ENCODE data around the gene AMMECR1.

Gene AMMECR1

GRCh38 chrX:110268395-110268794 is 49.5 kb downstream of the AMMECR1 start:
- intact Hi-C loops (cut with DNase I; ENCODE audit: low total_unique reads): no loop called here
- TF ChIP-seq, protein P1, sequence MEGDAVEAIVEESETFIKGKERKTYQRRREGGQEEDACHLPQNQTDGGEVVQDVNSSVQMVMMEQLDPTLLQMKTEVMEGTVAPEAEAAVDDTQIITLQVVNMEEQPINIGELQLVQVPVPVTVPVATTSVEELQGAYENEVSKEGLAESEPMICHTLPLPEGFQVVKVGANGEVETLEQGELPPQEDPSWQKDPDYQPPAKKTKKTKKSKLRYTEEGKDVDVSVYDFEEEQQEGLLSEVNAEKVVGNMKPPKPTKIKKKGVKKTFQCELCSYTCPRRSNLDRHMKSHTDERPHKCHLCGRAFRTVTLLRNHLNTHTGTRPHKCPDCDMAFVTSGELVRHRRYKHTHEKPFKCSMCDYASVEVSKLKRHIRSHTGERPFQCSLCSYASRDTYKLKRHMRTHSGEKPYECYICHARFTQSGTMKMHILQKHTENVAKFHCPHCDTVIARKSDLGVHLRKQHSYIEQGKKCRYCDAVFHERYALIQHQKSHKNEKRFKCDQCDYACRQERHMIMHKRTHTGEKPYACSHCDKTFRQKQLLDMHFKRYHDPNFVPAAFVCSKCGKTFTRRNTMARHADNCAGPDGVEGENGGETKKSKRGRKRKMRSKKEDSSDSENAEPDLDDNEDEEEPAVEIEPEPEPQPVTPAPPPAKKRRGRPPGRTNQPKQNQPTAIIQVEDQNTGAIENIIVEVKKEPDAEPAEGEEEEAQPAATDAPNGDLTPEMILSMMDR (IDR thresholded peaks at IDR 0.05): no peak
- Histone ChIP-seq H3K27ac (no peak overlapping the region), H3K36me3 (no peaks in the 10 kb centered on the region), H3K4me3 (no peak overlapping the region), H3K4me1 (peaks cover 0 to 6% (median 0%) of the 10 kb centered on the region in 4 donors), H3K27me3 (no peaks in the 10 kb centered on the region), H3K9me3 (no peaks in the 10 kb centered on the region)
- no peak for DNase-seq

GRCh38 chrX:110267874-110268273 is 50.0 kb downstream of the AMMECR1 start:
- H3K4me1 ChIP-seq: peaks cover 0 to 6% (median 0%) of the 10 kb centered on the region in 4 donors
- intact Hi-C loops (cut with DNase I; ENCODE audit: low total_unique reads): no loop called here
- no peaks in the 10 kb centered on the region for H3K27me3 ChIP-seq
- TF ChIP-seq, protein P1 (IDR thresholded peaks at IDR 0.05): no peak
- no peaks in the 10 kb centered on the region for H3K36me3 ChIP-seq
- H3K27ac ChIP-seq: no peak overlapping the region
- no peak for DNase-seq
- H3K9me3 ChIP-seq: no peaks in the 10 kb centered on the region
- no peak overlapping the region for H3K4me3 ChIP-seq

DNA sequence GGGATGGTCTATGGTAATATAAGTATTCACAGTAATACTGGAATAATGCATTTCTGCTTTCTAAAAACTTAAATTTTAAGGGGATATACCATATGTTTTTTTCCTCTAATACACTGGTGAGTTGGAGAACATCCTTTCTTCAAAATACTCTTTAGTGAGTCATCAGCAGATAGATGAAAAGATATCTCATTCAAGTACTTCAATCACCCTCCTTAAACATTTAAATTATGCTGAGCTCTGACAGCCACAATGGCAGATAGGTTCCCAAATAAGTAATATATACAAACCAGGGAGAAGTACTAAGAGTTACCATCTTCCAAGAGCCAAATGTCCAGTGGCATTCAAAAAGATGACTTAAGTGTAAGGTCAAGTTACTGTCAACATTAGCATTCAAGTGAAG is 52.2 kb downstream of the AMMECR1 start:
- no peak overlapping the region for H3K27ac ChIP-seq
- H3K9me3 ChIP-seq: no peaks in the 10 kb centered on the region
- H3K4me1 ChIP-seq: peaks cover 0 to 6% (median 0%) of the 10 kb centered on the region in 4 donors
- TF ChIP-seq, protein P1 (IDR thresholded peaks at IDR 0.05): no peak
- no peak overlapping the region for H3K4me3 ChIP-seq
- H3K36me3 ChIP-seq: no peaks in the 10 kb centered on the region
- intact Hi-C loops (cut with DNase I; ENCODE audit: low total_unique reads): no loop called here
- no peaks in the 10 kb centered on the region for H3K27me3 ChIP-seq
- no peak for DNase-seq

GRCh38 chrX:110259117-110259516 is 58.8 kb downstream of the AMMECR1 start:
- Histone ChIP-seq H3K27me3 (no peaks in the 10 kb centered on the region), H3K4me1 (no peaks in the 10 kb centered on the region), H3K4me3 (no peak overlapping the region), H3K27ac (no peak overlapping the region), H3K9me3 (no peaks in the 10 kb centered on the region), H3K36me3 (no peaks in the 10 kb centered on the region)
- intact Hi-C loops (cut with DNase I; ENCODE audit: low total_unique reads): no loop called here
- DNase-seq: no peak
- TF ChIP-seq, protein P1 (IDR thresholded peaks at IDR 0.05): no peak

DNA sequence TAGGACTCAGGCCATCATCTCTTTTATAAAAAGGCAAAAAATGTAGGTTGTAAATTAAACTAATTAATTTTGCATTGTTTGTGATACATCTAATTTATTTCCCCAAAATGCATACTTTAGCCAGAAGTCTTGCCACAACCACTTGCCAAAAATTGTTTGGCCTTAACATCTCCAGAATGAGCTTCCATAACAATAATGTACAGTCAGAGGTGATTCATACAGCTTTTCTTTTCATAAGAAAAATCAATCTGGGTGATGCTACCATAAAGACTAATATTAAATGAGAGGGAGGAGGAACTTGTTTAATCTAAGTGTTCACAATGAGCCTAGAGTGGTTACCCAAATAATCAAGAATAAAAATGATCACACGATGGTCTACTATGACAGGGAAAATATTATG is 59.3 kb downstream of the AMMECR1 start:
- intact Hi-C loops (cut with DNase I; ENCODE audit: low total_unique reads): no loop called here
- TF ChIP-seq, protein P1 (IDR thresholded peaks at IDR 0.05): no peak

DNA sequence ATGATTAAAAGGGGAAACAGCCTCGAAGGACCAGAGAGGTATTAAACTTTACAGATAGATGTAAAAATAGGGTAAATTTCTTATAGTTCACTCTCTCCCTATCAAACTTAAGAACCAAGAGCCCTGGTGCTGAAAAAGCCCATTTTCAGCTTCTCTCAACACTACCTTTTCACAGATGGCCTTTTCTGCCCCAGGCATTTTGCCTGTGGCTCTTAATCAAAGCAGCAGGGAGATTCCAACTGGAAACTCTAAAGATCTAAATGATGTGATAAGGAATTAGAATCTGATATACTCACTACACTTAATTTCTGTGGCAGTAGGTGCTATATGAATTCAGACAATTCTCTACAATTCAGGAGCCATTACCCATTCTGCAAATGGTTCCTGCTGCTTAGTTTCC is 60.0 kb downstream of the AMMECR1 start:
- Histone ChIP-seq H3K36me3 (no peaks in the 10 kb centered on the region), H3K27ac (no peak overlapping the region), H3K9me3 (no peaks in the 10 kb centered on the region), H3K27me3 (no peaks in the 10 kb centered on the region), H3K4me1 (no peaks in the 10 kb centered on the region), H3K4me3 (no peak overlapping the region)
- no peak for DNase-seq
- intact Hi-C loops (cut with DNase I; ENCODE audit: low total_unique reads): no loop called here
- TF ChIP-seq, protein P1 (IDR thresholded peaks at IDR 0.05): no peak

More for the DNA sequence above, 59.3 kb downstream of the AMMECR1 start:
- H3K4me1 ChIP-seq: no peaks in the 10 kb centered on the region
- no peaks in the 10 kb centered on the region for H3K9me3 ChIP-seq
- no peaks in the 10 kb centered on the region for H3K36me3 ChIP-seq
- no peaks in the 10 kb centered on the region for H3K27me3 ChIP-seq
- no peak overlapping the region for H3K4me3 ChIP-seq
- H3K27ac ChIP-seq: no peak overlapping the region
- no peak for DNase-seq

Measured in tibial artery (tissue), 4 donors.